Myocyte (in vitro differentiated cells): Measurements from ENCODE around the gene CYP4A22. TPM values are rescaled to one million over a fixed set of nuclear protein-coding genes. Genes with fewer than 3 reads are reported as not detected.
"Not testable (repeated sequence)": the region's sequence is repeated elsewhere in the genome, so short reads cannot be mapped to it uniquely, and the experiment has no call there.

ENCODE experiments used
- DNase-seq: peaks from one replicate; pipeline ENCODE4 v3.0.0-alpha.2; 2012; ENCODE audit warnings: low read depth
- total RNA-seq: library from RNA; depleted of rRNA; stranded (reverse); fragments of >200 nt; gene quantifications from 2 replicates; pipeline ENCODE4 v1.2.3, GENCODE V29; 2014

CYP4A22 gene
- total RNA-seq, 1 donor from 2014 or later = not detected

GRCh38 chr1:47184090-47184821 is 47.0 kb downstream of the CYP4A22 start:
- DNase-seq = no peak

- no peak for DNase-seq
Observed at GRCh38 chr1:47184822-47185677, 47.8 kb downstream of the CYP4A22 start.

DNA sequence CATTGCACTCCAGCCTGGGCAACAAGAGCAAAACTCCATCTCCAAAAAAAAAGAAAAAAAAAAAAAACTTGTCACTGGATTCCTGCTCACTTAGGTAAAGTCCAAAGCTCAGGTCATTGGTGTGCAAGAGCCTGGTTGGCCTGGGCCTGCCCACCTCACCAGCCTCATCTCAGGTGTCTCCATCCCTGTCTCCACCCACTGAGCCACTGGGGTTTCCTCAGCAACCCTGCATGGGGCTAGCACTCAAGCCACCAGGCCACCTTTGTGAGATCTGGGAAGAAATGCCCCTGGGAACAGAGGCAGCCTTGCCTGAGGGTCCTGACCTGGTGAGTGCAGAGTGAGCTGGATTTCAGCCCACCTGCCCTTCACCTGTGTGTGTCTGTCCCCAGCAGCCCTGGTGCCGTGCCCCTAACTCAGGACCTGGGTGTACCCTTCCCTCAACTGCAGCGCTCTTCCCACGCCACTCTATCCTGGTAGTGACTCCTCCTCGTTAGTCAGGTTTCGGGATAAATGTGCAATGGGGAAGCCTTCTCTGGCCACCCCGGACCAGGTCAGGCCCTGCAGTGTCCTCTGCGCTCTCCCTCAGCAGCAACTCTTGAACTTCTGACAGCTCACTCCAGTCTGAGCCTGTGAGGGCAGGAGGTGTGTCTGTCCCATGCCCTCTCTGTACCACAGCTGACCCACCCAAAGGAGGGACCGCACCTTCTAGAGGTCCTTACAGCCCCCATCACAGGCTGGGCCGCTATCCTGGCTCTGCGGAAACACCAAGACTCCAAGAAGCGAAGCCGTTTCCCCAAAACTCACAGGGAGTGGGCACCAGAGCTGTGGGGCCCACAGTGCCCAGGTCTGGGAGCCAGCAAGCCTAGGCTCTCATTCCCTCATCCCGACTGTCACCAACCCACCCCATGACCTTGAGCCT is 49.3 kb downstream of the CYP4A22 start:
- DNase-seq = no peak

GRCh38 chr1:47187231-47187925 is 50.1 kb downstream of the CYP4A22 start:
- DNase-seq = no peak

DNA sequence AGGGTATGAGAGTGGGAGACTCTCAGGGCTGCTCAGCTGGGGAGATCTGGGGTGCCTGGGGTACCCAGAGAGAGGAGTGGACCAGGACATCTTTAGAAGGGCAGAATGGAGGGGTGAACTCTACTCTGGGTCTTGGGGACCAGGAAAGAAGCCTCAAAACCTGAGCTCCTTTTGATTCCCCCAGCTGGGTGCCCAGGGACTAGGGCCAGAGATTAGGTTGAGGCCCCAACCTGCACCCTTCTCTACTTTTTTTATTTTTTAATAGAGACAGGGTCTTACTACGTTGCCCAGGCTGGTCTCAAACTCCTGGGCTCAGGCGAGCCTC is 50.6 kb downstream of the CYP4A22 start:
- no peak for DNase-seq

GRCh38 chr1:47188791-47189785 is 51.8 kb downstream of the CYP4A22 start:
- no peak for DNase-seq

DNA sequence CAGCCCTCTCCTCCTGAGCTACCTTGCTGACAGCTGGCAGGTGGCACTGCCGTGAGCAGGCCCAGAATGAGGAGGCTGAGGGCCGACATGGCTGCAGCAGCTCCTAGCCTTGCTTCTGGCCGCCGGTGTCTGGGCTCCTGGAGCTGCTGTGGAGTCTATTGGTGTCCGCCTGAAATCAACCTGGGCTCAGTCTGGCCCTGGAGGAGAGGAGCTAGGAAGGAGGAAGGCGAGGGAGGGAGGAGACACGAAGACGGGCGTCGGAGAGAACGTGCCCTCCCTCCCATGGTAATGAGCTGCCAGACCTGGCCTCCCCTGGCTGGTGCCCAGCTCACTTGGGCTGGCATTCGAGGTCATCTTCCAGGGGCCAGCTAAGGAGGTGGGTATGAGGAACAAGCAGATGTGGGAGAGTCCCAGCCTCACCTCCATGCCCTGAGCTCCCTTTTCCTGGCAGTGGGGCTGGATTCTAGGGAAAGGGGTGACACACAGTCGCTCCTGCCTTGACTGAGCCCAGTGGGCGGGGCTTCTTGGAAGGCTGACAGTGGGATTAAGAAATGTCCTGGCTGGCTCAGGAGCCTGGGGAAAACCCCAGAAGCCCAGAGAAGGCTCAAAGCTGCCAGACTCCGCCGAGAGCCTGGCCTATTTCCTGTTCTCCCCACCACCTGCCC is 52.7 kb downstream of the CYP4A22 start, which contains the start of gene PDZK1IP1:
PDZK1IP1 (minus strand) TSS at position 193 of the 665 bp plus-strand sequence; CDS start at position 89, 104 bp downstream.
- DNase-seq = peak; percentile 32

- DNase-seq = no peak
Observed at GRCh38 chr1:47190509-47190855, 53.2 kb downstream of the CYP4A22 start.

GRCh38 chr1:47190857-47191256 is 53.6 kb downstream of the CYP4A22 start:
- DNase-seq = no peak

DNA sequence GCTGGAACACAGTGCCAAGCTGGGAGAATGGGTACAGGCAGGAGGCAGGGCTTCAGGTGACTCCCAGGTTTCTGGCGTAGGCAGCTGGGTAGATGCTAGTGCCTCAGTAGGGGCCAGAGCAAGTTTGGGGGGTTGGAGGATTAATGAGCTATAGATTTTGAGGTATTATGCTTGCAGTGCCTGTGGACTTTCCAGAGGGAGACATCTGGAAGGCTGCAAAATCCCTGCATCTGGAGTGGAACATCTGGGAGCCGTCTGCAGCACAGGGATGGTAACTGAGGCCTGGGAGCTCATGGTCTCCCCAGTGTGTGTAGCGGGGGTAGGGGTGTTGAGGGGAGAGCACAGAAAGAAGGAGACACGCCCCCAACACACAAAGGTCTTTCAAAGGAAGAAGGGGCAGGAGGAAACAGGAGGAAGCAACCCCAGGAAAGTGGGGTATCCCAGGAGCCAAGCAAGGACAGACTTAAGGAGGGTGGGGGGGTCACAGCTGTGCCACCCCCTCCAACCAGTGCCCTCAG is 54.8 kb downstream of the CYP4A22 start:
- no peak for DNase-seq

DNA sequence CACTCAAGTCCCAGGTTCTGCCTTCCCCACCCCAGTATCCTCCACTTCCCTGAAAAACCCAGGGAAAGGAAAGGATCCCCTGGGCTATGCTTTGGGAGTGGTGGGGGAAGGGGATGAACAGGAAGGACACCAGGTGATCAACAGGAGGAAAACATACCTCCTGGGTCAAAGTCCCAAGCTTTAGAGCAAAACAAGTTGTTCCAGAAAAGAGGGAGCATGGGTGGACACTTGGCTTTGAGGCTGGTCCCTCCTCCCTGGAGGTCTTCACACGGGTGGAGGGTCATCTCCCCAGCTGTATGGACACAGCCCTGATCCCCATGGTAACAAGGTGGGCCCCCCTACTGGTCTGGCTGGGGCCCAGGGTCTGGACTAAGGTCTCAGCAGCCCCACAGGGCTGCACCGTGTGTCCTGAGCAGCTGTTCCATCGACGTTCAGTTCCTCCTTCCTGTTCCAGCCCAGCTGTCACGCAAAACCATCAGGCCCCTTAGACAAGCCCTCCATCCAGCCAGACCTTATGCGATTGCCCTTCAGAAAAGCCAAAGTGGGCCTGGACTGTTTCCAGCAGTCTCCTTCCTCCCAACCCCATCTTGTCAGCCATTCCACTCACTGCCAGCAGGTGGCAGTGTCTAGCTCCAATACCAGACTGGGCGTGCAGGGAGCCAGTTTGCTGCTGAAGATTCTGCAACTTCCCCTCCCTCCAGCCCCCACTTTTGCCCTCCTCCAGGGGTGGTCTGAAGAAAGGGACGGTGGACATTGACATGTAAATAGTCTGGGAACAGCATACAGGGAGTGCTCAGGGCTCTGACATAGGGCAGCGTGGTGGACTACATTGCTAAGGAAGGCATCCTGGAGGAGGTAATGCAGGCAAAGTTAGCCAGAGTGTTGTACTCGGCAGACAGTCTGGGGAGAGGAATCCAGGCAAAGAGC is 55.5 kb downstream of the CYP4A22 start:
- DNase-seq = peak; percentile 85

- not testable (repeated sequence) for DNase-seq
Observed at GRCh38 chr1:47193496-47193895, 56.3 kb downstream of the CYP4A22 start.

- no peak for DNase-seq
Observed at GRCh38 chr1:47194311-47194710, 57.1 kb downstream of the CYP4A22 start.

GRCh38 chr1:47195981-47196380 is 58.7 kb downstream of the CYP4A22 start:
- DNase-seq = not testable (repeated sequence)

GRCh38 chr1:47196622-47197021 is 59.4 kb downstream of the CYP4A22 start:
- DNase-seq = no peak

- DNase-seq = no peak
Observed at GRCh38 chr1:47198214-47198613, 61.0 kb downstream of the CYP4A22 start.
